BLaER1 treated with 17β-estradiol and CSF1 and Interleukin-3, amounts not matched to agents 10 nM and 100 nM (cell line): ENCODE data around the gene RASGRF1.
"Not testable (repeated sequence)": the region's sequence is repeated elsewhere in the genome, so short reads cannot be mapped to it uniquely, and the experiment has no call there.

Experiments used
- H3K27ac ChIP-seq, 11 experiments: shearing (Covaris generic); formaldehyde crosslinking; 2 replicates each; pipeline ENCODE4 v1.8.1; 2022
- H3K27me3 ChIP-seq, 11 experiments: shearing (Covaris generic); formaldehyde crosslinking; 2 replicates each; pipeline ENCODE4 v1.8.1; 2022
- H3K36me3 ChIP-seq, 11 experiments: shearing (Covaris generic); formaldehyde crosslinking; 2 replicates each; pipeline ENCODE4 v1.8.1; 2022
- H3K4me1 ChIP-seq, 10 experiments: shearing (Covaris generic); formaldehyde crosslinking; 2 replicates each; pipeline ENCODE4 v1.8.1; 2022
- H3K4me2 ChIP-seq, 11 experiments: shearing (Covaris generic); formaldehyde crosslinking; 2 replicates each; pipeline ENCODE4 v1.8.1; 2022
- H3K4me3 ChIP-seq, 10 experiments: shearing (Covaris generic); formaldehyde crosslinking; 2 replicates each; pipeline ENCODE4 v1.8.1; 2022
- H3K9ac ChIP-seq, 11 experiments: shearing (Covaris generic); formaldehyde crosslinking; 2 replicates each; pipeline ENCODE4 v1.8.1; 2022
- H3K9me3 ChIP-seq, 11 experiments: shearing (Covaris generic); formaldehyde crosslinking; replicated peaks in 1 of 11; 2 replicates each; pipeline ENCODE4 v1.8.1; 2022
- H4K20me1 ChIP-seq, 11 experiments: shearing (Covaris generic); formaldehyde crosslinking; 2 replicates each; pipeline ENCODE4 v1.8.1; 2022
- Cebpa-rat ChIP-seq, 11 experiments: shearing (Covaris generic); IDR thresholded peaks; 2 replicates each; pipeline ENCODE4 v1.8.1; 2022

Gene RASGRF1

GRCh38 chr15:78931439-78932257, 158.9 kb downstream of the RASGRF1 start:
- no peak for TF ChIP-seq Cebpa-rat (IDR thresholded peaks at IDR 0.05)

GRCh38 chr15:78930577-78931388, 159.8 kb downstream of the RASGRF1 start:
- H3K27ac ChIP-seq, result peak overlapping the region in 5 of 11 experiments; percentile 0 to 33 (median 8); a peak in 3 of 22 replicates

More at GRCh38 chr15:78931439-78932257, 158.9 kb downstream of the RASGRF1 start:
- Histone ChIP-seq H3K4me1 (peaks cover 21 to 62% (median 32%) of the 10 kb centered on the region in 10 experiments), H4K20me1 (peaks cover 0 to 79% (median under 1%) of the 10 kb centered on the region in 11 experiments; a peak in 10 of 22 replicates), H3K9me3 (no peaks in the 10 kb centered on the region), H3K4me3 (no peak overlapping the region), H3K9ac (no peak overlapping the region), H3K36me3 (peaks cover 50 to 100% (median 79%) of the 10 kb centered on the region in 11 experiments), H3K27me3 (no peaks in the 10 kb centered on the region), H3K27ac (peak overlapping the region in 4 of 11 experiments; percentile 0 to 26 (median 12); a peak in 4 of 22 replicates), H3K4me2 (no peak overlapping the region)

GRCh38 chr15:78929536-78930264, 160.9 kb downstream of the RASGRF1 start:
- Histone ChIP-seq H3K9me3 (no peaks in the 10 kb centered on the region), H3K27ac (no peak overlapping the region), H3K4me2 (no peak overlapping the region), H3K36me3 (peaks cover 65 to 100% (median 88%) of the 10 kb centered on the region in 11 experiments), H3K27me3 (no peaks in the 10 kb centered on the region), H3K4me3 (no peak overlapping the region), H3K9ac (no peak overlapping the region), H4K20me1 (peaks cover 0 to 97% (median 17%) of the 10 kb centered on the region in 11 experiments; a peak in 10 of 22 replicates), H3K4me1 (peaks cover 5 to 44% (median 14%) of the 10 kb centered on the region in 10 experiments; a peak in 18 of 20 replicates)
- TF ChIP-seq Cebpa-rat (IDR thresholded peaks at IDR 0.05), result no peak

More at GRCh38 chr15:78930577-78931388, 159.8 kb downstream of the RASGRF1 start:
- Histone ChIP-seq H3K27me3 (no peaks in the 10 kb centered on the region), H3K4me1 (peaks cover 12 to 55% (median 24%) of the 10 kb centered on the region in 10 experiments; a peak in 19 of 20 replicates), H3K9me3 (no peaks in the 10 kb centered on the region), H3K4me3 (no peak overlapping the region), H3K4me2 (no peak overlapping the region), H3K36me3 (peaks cover 58 to 100% (median 86%) of the 10 kb centered on the region in 11 experiments), H4K20me1 (peaks cover 0 to 88% (median 9%) of the 10 kb centered on the region in 11 experiments; a peak in 10 of 22 replicates), H3K9ac (no peak overlapping the region)
- TF ChIP-seq Cebpa-rat (IDR thresholded peaks at IDR 0.05), result no peak

- no peak for TF ChIP-seq Cebpa-rat (IDR thresholded peaks at IDR 0.05)
- no peaks in the 10 kb centered on the region for H3K9me3 ChIP-seq
- H3K4me1 ChIP-seq, result peaks cover 0 to 34% (median 6%) of the 10 kb centered on the region in 10 experiments; a peak in 13 of 20 replicates
- no peak overlapping the region for H3K27ac ChIP-seq
- H3K9ac ChIP-seq, result 0 out of 22 replicates have a peak overlapping the region, but pooled peaks of 1 of the 11 experiments have one; percentile 37
- no peak overlapping the region for H3K4me3 ChIP-seq
- no peak overlapping the region for H3K4me2 ChIP-seq
- no peaks in the 10 kb centered on the region for H3K27me3 ChIP-seq
- peaks cover 62 to 99% (median 85%) of the 10 kb centered on the region in 11 experiments for H3K36me3 ChIP-seq
- peaks cover 0 to 96% (median 17%) of the 10 kb centered on the region in 11 experiments; a peak in 10 of 22 replicates for H4K20me1 ChIP-seq
These were observed 161.9 kb downstream of the RASGRF1 start for GRCh38 chr15:78928616-78929093.

- H3K27ac ChIP-seq, result peak overlapping the region in 2 of 11 experiments; percentile 10 to 36; a peak in 2 of 22 replicates
- not testable (repeated sequence) for H3K4me3 ChIP-seq, H3K27me3 ChIP-seq, H3K9me3 ChIP-seq, H3K4me2 ChIP-seq
- peaks cover 62 to 99% (median 85%) of the 10 kb centered on the region in 11 experiments for H3K36me3 ChIP-seq
- H3K4me1 ChIP-seq, result peaks cover 0 to 29% (median 6%) of the 10 kb centered on the region in 10 experiments; a peak in 11 of 20 replicates
- H3K9ac ChIP-seq, result peak overlapping the region in 2 of 11 experiments; percentile 37 to 52; a peak in 2 of 22 replicates
- peaks cover 0 to 96% (median 17%) of the 10 kb centered on the region in 11 experiments; a peak in 10 of 22 replicates for H4K20me1 ChIP-seq
These were observed 162.4 kb downstream of the RASGRF1 start for GRCh38 chr15:78928176-78928575.

- H3K4me3 ChIP-seq, result no peak overlapping the region
- H3K27ac ChIP-seq, result peak overlapping the region in 1 of 11 experiments; percentile 11; a peak in 1 of 22 replicates
- H3K27me3 ChIP-seq, result no peaks in the 10 kb centered on the region
- H4K20me1 ChIP-seq, result peaks cover 0 to 96% (median 23%) of the 10 kb centered on the region in 11 experiments; a peak in 10 of 22 replicates
- H3K4me2 ChIP-seq, result peak overlapping the region in 1 of 11 experiments; percentile 2; a peak in 1 of 22 replicates
- H3K36me3 ChIP-seq, result peaks cover 66 to 99% (median 85%) of the 10 kb centered on the region in 11 experiments
- no peak for TF ChIP-seq Cebpa-rat (IDR thresholded peaks at IDR 0.05)
- peak overlapping the region in 1 of 11 experiments; percentile 37; a peak in 1 of 22 replicates for H3K9ac ChIP-seq
- peaks cover 0 to 22% (median 6%) of the 10 kb centered on the region in 10 experiments; a peak in 10 of 20 replicates for H3K4me1 ChIP-seq
- no peaks in the 10 kb centered on the region for H3K9me3 ChIP-seq
These were observed 163.3 kb downstream of the RASGRF1 start for GRCh38 chr15:78927077-78927790.

GRCh38 chr15:78925956-78926743, 164.4 kb downstream of the RASGRF1 start:
- no peak overlapping the region; a peak in 1 of 22 replicates for H3K27ac ChIP-seq
- peaks cover 67 to 99% (median 85%) of the 10 kb centered on the region in 11 experiments for H3K36me3 ChIP-seq
- no peaks in the 10 kb centered on the region for H3K9me3 ChIP-seq
- no peaks in the 10 kb centered on the region for H3K27me3 ChIP-seq
- H3K4me1 ChIP-seq, result peaks cover 0 to 20% (median 0%) of the 10 kb centered on the region in 10 experiments; a peak in 6 of 20 replicates
- H3K4me3 ChIP-seq, result no peak overlapping the region
- TF ChIP-seq Cebpa-rat (IDR thresholded peaks at IDR 0.05), result no peak
- no peak overlapping the region for H3K4me2 ChIP-seq
- H3K9ac ChIP-seq, result no peak overlapping the region
- H4K20me1 ChIP-seq, result peaks cover 0 to 96% (median 23%) of the 10 kb centered on the region in 11 experiments; a peak in 10 of 22 replicates
